Small intestine (tissue), 7 donors: ENCODE data around the gene TBC1D4. TPM values are rescaled to one million over a fixed set of nuclear protein-coding genes. Genes with fewer than 3 reads are reported as not detected.
"Not testable (repeated sequence)": the region's sequence is repeated elsewhere in the genome, so short reads cannot be mapped to it uniquely, and the experiment has no call there.

Source experiments
- DNase-seq, 2 donors: peaks; one replicate each; pipeline versions ENCODE4 v3.0.0 to v3.0.0-alpha.2; 2013
- FAIRE-seq: peaks from 2 replicates; lab custom pipeline; 2012; peaks lifted over from hg19 to GRCh38; lab: Jason Lieb, UNC
- H3K27ac ChIP-seq, 3 donors: one replicate each; pipeline ENCODE4 v1.5.1; 2013; ENCODE audit warnings: low read length in 2 of 3, mild to moderate bottlenecking in 2 of 3, control low read depth in 1 of 3, inconsistent platforms in 1 of 3, low read depth in 1 of 3, moderate library complexity in 1 of 3
- H3K27me3 ChIP-seq, 3 donors: one replicate each; pipeline ENCODE4 v1.6.1; 2013; ENCODE audit warnings: low read length in 3 of 3, inconsistent platforms in 1 of 3; ENCODE audit not compliant: control insufficient read depth in 3 of 3, insufficient read depth in 3 of 3
- H3K36me3 ChIP-seq, 3 donors: one replicate each; pipeline ENCODE4 v1.6.1; 2013; ENCODE audit warnings: low read length in 3 of 3, inconsistent platforms in 1 of 3, low read depth in 1 of 3, mild to moderate bottlenecking in 1 of 3, moderate library complexity in 1 of 3; ENCODE audit not compliant: control insufficient read depth in 3 of 3, insufficient read depth in 2 of 3
- H3K4me1 ChIP-seq, 3 donors: one replicate each; pipeline ENCODE4 v1.6.1; 2013; ENCODE audit warnings: low read length in 2 of 3, inconsistent platforms in 1 of 3, low read depth in 1 of 3, mild to moderate bottlenecking in 1 of 3, moderate library complexity in 1 of 3; ENCODE audit not compliant: control insufficient read depth in 3 of 3, insufficient read depth in 2 of 3
- H3K4me3 ChIP-seq, 3 donors: one replicate each; pipeline ENCODE4 v1.5.1; 2013; ENCODE audit warnings: low read length in 3 of 3, control low read depth in 1 of 3, inconsistent platforms in 1 of 3, low read depth in 1 of 3, mild to moderate bottlenecking in 1 of 3, moderate library complexity in 1 of 3
- H3K9me3 ChIP-seq, 2 donors: one replicate each; pipeline ENCODE4 v1.6.1; 2013; ENCODE audit warnings: low read depth in 1 of 2, low read length in 1 of 2; ENCODE audit not compliant: control insufficient read depth in 2 of 2, insufficient read depth in 1 of 2
- WGBS, 3 donors: extraction: QIAGEN DNeasy Blood & Tissue Kit; methylation state at CpG; one replicate each; pipeline ENCODE4 v1.1.7; 2013; 5-methylcytosine and 5-hydroxymethylcytosine counted together
- polyA plus RNA-seq, 4 donors: library from polyadenylated mRNA; stranded (reverse) in 3 of 4; unstranded in 1 of 4; fragments of 200-250 nt in 3 of 4; fragments of 120-200 nt in 1 of 4; gene quantifications; one replicate each; pipeline versions ENCODE4 v1.2.1 to v1.2.3, GENCODE V29; 2013
- donor health status: healthy with polysubstance abuse.
- donor health status: control.
- donor health status: control.
- donor health status: Bipolar disorder and iron deficiency.
- donor health status: healthy.

TBC1D4 gene
- polyA plus RNA-seq, 4 donors = 2.4 to 8.1 (median 5.3) TPM

- no peak overlapping the region for H3K27ac ChIP-seq
- H3K4me3 ChIP-seq = no peak overlapping the region
- FAIRE-seq = no peak
- WGBS, 3 donors = 19 to 48% (median 27%) methylated on average over 2 of the region's 2 CpGs
- no peaks in the 10 kb centered on the region for H3K27me3 ChIP-seq
- H3K9me3 ChIP-seq = no peaks in the 10 kb centered on the region
- peak in 1 of 2 donors; percentile 62 for DNase-seq
- H3K4me1 ChIP-seq = peaks cover 0 to 4% (median 1%) of the 10 kb centered on the region in 3 donors
- no peaks in the 10 kb centered on the region for H3K36me3 ChIP-seq
Observed at GRCh38 chr13:75440100-75440499, 41.9 kb downstream of the TBC1D4 start.

- FAIRE-seq = no peak
- no peak for DNase-seq
- no peaks in the 10 kb centered on the region for H3K36me3 ChIP-seq
- peaks cover 0 to 4% (median 0%) of the 10 kb centered on the region in 3 donors for H3K4me1 ChIP-seq
- H3K27me3 ChIP-seq = no peaks in the 10 kb centered on the region
- H3K4me3 ChIP-seq = no peak overlapping the region
- 42 to 49% (median 43%) methylated on average over 4 of the region's 4 CpGs for WGBS, 3 donors
- no peaks in the 10 kb centered on the region for H3K9me3 ChIP-seq
- no peak overlapping the region for H3K27ac ChIP-seq
Observed at GRCh38 chr13:75437582-75438318, 44.2 kb downstream of the TBC1D4 start.

- not testable (repeated sequence) for H3K27ac ChIP-seq, FAIRE-seq, H3K4me1 ChIP-seq, DNase-seq, H3K9me3 ChIP-seq, H3K27me3 ChIP-seq, H3K36me3 ChIP-seq, H3K4me3 ChIP-seq
- 92 to 96% (median 96%) methylated on average over 2 of the region's 2 CpGs for WGBS, 3 donors
Observed at GRCh38 chr13:75434126-75434525, 47.8 kb downstream of the TBC1D4 start.

DNA sequence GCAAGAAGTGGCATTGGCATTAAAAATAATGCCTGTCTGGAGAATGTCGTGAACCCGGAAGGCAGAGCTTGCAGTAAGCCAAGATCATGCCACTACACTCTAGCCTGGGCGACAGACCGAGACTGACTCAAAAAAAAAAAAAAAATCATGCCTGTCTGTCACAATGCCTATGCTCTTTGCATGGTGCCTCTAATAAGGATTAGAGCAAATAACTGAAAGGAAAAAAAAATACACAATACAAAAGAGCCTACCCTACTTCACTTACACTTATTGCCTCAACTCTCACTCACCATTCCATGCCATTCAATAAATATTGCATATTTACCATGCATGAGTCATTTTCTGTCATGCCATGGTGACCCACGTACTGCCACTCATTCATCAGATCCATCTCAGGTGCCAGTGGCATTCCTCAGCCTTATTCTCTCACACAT, 49.1 kb downstream of the TBC1D4 start:
- WGBS, 3 donors = 67 to 83% (median 75%) methylated on average over 5 of the region's 5 CpGs
- H3K9me3 ChIP-seq = no peaks in the 10 kb centered on the region
- no peaks in the 10 kb centered on the region for H3K4me1 ChIP-seq
- H3K27ac ChIP-seq = no peak overlapping the region
- no peak for FAIRE-seq
- DNase-seq = no peak
- no peaks in the 10 kb centered on the region for H3K36me3 ChIP-seq
- no peak overlapping the region for H3K4me3 ChIP-seq
- H3K27me3 ChIP-seq = no peaks in the 10 kb centered on the region

- no peak overlapping the region for H3K27ac ChIP-seq
- no peak for DNase-seq
- no peak for FAIRE-seq
Observed at GRCh38 chr13:75432045-75432444, 49.9 kb downstream of the TBC1D4 start.

GRCh38 chr13:75430436-75431209, 51.3 kb downstream of the TBC1D4 start:
- FAIRE-seq = no peak
- Histone ChIP-seq H3K27ac (no peak overlapping the region), H3K4me1 (no peaks in the 10 kb centered on the region), H3K36me3 (no peaks in the 10 kb centered on the region), H3K9me3 (no peaks in the 10 kb centered on the region), H3K27me3 (no peaks in the 10 kb centered on the region), H3K4me3 (no peak overlapping the region)
- WGBS, 3 donors = 68 to 85% (median 81%) methylated on average over 8 of the region's 8 CpGs
- DNase-seq = no peak

More at GRCh38 chr13:75432045-75432444, 49.9 kb downstream of the TBC1D4 start:
- Histone ChIP-seq H3K4me1 (no peaks in the 10 kb centered on the region), H3K9me3 (no peaks in the 10 kb centered on the region), H3K36me3 (no peaks in the 10 kb centered on the region), H3K27me3 (no peaks in the 10 kb centered on the region), H3K4me3 (no peak overlapping the region)
- 53 to 82% (median 63%) methylated on average over 2 of the region's 2 CpGs for WGBS, 3 donors

DNA sequence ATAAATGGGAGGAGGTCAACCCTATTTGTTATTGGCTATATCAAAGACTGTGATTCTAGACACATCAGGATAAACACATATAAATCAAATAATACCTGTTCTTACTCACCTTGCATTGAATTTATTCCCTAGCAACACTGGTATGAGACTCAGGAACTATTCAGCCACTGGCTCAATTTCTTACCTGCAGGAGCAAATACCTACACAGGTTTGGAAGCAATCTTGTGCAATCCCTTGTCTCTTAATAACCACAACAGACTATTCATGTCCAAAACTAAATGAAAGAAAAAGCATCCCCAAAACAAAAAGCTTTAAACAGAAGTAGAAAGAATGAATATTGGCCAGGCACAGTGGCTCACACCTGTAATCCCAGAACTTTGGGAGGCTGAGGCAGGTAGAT, 55.5 kb downstream of the TBC1D4 start:
- H3K27me3 ChIP-seq = no peaks in the 10 kb centered on the region
- no peaks in the 10 kb centered on the region for H3K36me3 ChIP-seq
- H3K4me3 ChIP-seq = no peak overlapping the region
- no peak overlapping the region for H3K27ac ChIP-seq
- no peaks in the 10 kb centered on the region for H3K9me3 ChIP-seq
- H3K4me1 ChIP-seq = no peaks in the 10 kb centered on the region
- FAIRE-seq = no peak
- no peak for DNase-seq

GRCh38 chr13:75425216-75426009, 56.6 kb downstream of the TBC1D4 start:
- Histone ChIP-seq H3K36me3 (no peaks in the 10 kb centered on the region), H3K27ac (no peak overlapping the region), H3K27me3 (no peaks in the 10 kb centered on the region), H3K4me1 (no peaks in the 10 kb centered on the region), H3K9me3 (no peaks in the 10 kb centered on the region), H3K4me3 (no peak overlapping the region)
- no peak for FAIRE-seq
- 79 to 89% (median 86%) methylated on average over 3 of the region's 3 CpGs for WGBS, 3 donors
- no peak for DNase-seq
